HG02973 (cell line): ENCODE results near the gene DNAJC5G.
"Not testable (repeated sequence)": the region's sequence is repeated elsewhere in the genome, so short reads cannot be mapped to it uniquely, and the experiment has no call there.

Experiments
- ATAC-seq: cut with Tn5 transposase; IDR thresholded peaks from one replicate; pipeline ENCODE4 v1.9.1; 2021; ENCODE audit warnings: moderate library complexity; ENCODE audit not compliant: unreplicated experiment

The DNAJC5G gene

DNA sequence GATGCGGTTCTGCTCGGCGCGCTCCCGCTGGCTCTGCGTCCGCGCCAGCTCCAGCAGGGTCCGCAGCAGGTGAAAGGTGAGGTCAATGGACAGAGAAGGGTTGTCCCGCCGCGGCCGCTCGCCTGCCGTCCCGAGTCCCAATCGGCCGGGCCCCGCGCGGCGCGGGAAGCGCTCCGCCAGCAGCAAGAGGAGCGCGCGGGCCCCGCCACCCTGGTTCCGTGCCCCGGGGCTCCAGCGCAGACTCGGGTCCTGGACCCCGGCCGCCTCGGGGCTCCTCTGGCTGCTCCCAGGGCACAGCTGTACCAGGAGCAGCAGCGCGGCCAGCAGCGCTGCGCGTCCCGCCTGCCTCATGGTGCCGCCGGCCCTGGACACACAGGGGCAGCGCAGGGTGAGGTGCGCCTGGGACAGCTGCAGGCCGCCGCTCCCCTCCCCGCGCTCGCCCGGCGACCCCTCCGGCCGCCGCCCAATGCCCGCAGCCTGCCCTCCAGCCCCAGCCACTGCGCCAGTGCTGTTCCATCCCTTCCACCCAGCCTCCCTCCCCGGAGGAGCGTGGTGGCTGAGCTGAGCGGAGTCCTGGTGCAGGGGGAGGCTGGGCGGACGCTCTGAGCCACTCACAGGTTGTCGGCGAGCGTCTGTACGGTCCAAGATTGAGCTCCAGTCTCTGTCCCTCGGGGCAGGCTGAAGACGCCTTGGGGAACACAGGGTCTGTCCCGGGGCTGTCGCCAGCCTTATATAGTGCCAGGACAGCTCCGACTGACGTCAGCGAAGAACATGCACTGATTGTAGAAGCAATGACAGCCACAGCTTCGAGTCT, 32.5 kb downstream of the DNAJC5G start:
- no peak for ATAC-seq

DNA sequence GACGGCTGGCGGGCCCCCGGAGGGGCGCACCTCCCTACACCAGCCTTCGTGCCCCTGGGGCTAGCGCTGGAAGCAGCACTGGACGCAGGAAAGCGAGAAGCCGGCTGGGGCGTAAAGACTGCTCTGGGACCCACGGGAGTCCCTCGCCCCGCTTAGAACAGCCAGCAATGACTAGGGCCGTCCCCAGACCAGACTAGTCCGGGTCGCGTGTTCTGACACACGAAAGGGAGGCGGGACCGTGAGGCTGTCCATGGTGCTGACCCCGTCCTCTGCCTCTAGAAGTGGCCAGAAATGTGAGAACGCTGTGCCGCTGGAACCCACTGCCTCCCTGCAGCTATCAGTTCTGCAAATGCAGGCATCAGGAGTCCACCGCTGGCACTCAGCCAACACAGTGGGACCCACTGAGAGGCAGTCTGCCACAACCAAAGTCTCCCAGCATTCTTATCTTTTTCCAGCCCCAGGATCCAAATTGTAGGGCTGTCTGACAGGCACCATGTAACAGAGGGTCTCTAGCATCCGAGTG, 33.2 kb downstream of the DNAJC5G start, which contains the start of gene UCN:
UCN (minus strand) TSS at position 87 of the 523 bp plus-strand sequence. CDS start 550 bp downstream, outside the sequence.
- ATAC-seq, result no peak

DNA sequence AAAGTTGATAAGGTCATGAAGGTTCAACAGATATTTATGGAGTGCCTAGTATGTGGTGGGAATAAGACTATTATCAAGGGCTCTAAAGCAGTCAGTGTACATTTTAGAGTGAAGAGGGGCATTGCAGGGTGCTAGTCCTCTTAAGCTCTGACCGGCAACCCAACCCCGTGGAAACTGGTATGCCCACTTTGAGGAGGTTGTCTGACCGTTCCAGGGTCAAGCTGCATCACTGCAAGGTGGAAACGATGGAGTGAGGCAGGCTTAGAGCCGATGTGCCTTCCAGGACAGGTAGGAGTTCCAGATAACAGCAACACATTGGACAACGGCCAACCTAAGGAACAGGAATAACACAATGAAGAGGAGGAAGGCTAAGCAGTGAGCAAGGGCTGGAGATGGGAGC, 34.4 kb downstream of the DNAJC5G start:
- no peak for ATAC-seq

DNA sequence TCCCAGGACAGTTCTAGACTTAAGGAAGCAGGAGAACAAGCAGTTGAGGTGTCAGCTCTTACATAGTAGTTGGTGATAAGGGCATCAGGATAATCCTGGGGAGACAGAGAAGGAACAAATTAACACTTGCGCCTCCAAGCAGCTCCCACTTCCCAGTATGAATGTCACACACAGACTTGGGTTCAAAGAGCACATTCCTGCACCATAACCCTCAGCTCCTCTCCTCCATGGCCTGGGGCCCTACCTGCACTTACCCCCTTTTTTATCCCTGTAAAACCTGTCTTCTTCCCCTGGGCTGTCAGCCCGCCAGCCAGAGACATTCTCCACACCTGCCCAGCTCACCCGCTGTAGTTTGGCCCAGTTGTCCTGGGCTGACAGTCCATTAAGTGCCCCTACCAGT, 36.9 kb downstream of the DNAJC5G start:
- ATAC-seq, result no peak

DNA sequence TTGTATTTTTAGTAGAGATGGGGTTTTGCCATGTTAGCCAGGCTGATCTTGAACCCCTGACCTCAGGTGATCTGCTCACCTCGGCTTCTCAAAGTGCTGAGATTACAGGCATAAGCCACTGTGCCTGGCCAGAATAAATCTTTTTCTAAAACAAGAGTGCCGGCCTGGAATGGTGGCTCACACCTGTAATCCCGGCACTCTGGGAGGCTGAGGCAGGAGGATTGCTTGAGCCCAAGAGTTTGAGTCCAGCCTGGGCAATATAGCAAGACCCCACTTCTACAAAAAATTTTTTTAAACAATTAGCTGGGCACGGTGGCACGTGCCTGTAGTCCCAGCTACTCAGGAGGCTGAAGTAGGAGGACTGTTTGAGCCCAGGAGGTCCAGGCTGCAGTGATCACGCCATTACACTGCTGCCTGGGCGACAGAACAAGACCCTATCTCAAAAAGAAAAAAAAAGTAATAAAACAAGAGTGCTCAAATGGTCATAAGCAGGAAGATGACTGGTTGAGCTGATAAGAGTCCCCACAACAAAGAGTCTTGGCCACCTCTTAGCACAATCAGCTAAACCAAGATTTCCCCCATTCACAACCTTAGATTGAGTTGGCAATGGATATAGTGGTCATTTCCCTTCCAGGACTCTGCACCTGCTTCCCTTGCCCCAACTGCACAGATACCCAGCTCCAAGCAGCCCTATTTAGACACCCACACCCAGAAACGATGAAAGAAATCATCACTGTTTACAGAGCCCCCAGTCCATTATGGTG, 38.8 kb downstream of the DNAJC5G start:
- no peak for ATAC-seq

DNA sequence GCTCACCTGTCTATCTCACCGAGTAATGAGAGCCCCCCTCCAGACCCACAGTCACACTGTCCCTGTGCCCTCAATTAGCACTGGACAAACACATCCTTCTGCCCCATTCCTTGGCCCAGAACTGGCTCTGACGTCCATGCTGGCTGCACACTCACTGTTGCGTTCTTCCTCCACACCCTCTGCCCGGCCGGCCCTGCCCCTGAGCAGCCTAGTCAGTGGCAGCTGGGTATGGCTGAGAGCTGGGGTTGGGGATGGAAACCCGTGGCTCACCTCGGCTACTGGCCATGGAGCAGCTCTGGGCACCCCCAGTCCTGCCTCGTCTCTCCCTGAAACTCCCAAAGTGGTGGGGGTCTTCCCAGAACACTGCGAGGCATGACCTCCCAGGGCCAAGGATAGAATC, 39.5 kb downstream of the DNAJC5G start:
- ATAC-seq, result no peak

DNA sequence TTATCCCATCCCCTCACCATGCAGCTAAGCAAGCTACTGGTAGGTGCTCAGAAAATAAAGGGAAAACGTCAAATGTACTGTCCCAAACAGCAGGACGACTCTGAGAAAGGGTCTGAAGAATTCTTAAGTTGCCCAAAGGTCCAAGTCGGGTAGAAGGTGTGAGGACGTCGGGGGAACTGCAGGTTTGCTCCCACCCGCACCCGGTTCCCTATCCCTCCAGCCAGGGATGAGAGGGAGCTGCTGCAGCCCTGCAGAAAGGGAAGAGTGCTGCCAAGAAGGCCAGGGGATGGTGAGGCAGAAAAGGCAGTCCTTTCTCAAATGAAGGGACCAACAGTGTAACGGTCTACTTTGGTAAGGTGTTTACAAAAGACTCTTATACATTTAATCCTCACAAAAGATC, 39.9 kb downstream of the DNAJC5G start:
- no peak for ATAC-seq

DNA sequence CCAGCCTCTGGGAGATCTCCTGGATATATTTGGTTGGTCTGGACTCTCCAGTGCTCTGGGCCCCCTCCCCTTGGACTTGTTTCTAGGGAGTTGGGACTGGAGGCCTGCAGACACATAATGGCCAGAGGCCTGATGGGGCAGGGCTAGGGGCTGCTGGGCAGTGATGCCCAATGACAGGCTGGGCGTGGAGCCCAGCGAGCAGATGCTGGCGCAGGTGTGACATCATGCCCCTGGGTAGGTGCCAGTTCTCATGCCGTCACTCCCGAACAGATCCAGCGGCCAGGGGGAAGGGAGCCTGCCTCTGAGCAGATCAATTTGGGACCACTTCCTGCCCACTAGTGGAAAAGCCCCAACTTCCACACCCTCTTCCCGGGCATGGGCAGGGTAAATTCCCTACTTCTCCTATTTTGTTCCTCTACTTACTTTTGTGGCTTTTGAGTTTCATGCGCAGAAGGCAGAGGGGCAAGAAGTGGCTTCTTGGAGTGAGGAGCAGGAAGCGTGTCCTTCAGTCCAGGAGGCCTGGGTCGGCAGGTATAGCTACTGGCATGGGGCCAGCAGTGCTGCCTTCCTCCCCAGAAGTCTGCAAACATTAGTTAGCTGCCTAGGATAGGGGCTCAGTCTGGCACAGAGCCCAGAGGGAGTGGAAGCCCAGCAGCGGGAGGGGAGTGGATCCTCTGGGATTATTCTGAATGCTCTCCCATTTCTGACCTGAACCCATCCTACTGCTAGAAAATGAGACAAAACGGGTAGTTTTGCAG, 41.6 kb downstream of the DNAJC5G start:
- no peak for ATAC-seq

DNA sequence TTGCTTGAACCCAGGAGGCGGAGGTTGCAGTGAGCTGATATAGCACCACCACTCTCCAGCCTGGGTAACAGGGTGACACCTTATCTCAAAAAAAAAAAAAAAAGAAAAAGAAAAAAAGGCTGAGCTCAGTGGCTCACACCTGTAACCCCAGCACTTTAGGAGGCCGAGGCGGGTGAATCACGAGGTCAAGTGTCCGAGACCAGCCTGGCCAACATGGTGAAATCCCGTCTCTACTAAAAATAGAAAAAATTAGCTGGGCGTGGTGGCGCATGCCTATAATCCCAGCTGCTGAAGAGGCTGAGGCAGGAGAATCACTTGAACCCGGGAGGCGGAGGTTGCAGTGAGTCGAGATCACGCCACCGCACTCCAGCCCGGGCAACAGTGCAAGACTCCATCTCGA, 44.6 kb downstream of the DNAJC5G start:
- ATAC-seq, result not testable (repeated sequence)

DNA sequence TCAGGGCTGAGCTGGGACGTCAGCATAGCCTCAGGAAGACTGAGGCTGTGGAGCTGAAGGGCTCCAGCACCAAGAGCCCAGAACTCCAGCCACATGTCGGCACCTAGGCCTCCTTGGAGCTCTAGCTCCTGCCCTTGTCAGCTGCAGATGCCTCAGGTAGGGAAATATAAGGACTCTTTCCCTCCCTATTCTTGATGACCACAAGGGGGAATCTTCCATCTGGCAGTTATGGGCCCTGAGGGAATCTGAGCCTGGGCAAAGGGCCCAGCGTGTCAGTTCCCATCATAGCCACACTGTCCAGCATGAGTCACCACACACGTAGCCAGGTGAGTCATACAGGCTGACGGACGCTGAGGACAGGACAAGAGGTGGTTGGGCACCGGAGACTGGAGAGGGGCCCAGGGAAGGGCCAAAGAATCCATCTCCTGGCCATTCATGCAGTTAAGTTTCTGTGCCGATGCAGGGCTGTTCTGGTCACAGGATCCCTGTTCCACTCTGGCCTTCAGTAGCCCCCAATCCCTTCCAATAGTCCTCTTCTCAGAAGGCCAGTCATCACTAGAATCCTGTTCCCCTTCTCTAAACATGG, 45.8 kb downstream of the DNAJC5G start:
- ATAC-seq, result no peak

DNA sequence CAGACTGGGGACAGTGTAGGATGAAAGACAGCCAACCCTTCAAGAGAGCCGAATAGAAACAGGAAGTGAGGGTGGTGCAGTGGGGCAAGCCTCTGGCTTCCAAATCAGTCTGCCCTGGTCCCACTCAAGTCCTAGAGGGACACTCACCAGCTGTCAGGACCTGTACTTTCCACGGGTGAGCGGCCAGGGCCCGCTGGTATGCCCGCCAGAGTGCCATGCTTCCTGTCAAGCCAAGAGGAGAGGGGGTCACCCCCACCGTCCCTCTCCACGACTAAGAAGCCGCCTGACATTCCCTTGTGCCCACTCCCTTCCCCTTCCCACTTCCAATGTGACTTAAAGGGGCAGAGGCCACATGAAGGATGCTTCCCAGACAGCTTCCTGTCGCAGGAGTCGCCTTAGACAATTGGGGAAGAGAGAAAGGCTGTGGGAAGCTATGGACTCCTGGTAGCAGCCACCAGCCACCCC, 47.1 kb downstream of the DNAJC5G start:
- no peak for ATAC-seq

DNA sequence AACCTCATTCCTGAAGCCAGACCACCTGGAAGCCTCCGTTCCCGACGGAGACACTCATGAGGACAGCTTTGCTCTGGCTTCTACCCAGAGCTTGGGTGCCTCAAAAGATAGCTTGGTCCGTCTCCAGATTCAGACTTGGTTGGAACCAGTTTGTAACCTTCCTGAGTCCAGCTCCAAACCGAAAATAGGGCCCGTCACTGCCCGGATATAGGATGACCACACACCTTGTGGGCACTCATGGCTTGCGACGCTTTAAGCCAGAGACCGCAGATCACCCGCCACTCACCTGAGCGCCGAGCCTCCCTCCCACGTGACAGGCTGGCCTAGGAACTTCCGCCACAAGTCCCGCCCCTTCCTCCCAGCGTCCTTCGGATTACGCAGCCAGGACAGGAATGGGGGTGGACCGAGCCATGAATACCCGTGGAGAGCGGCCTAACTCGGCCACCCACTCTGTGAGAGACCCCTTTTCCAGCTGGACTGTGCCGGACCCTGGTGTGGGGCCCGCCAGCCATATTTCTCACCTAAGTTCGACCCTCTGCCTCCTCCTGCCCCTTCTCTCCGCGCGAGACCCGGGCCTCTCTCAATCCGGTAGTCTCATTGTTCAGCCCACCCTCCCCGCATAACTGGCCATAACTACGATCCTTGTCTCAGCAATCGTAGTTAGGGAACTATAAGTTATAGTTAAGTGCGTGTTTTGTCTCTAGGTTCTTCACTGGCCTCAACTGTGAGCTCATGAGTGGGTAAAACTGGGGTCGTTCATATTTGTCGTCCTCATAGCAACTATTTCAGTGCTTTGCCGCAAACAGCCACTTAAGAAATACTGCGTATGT, 47.7 kb downstream of the DNAJC5G start, which contains the start of gene MPV17:
MPV17 (minus strand) TSS at position 332 of the 830 bp plus-strand sequence. CDS start 580 bp downstream, outside the sequence.
- ATAC-seq, result peak; percentile 86

DNA sequence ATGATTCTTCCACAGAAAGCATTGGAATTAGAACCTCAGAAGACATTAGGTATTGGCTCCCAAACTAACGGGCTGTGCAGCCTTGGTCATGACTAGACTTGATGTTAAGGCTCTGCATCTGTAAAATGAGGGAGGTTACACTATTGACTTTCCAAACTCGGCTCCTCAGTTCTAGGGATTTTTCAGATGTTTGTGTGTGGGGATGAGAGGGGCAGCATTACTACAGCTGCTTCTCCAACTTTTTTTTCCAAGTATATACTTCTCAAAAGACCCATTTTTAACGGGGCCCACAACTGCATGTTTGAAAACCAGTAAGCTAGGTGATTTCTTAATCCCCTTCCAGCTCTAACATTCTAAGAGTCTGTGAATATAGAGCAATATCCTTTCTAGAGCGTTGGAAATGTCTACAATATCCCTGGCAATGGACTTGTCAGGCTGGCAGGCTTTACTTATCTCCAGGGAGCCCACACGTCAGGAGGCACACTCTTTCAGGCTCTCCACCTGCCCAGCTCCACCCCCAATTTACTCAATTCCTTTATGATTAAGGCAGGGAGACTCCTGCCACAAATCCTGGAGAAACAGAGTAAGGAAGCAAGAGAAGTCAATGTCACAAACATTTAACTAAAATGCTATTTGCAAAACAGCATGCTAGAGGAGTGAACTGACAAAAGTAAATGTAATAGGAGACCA, 48.5 kb downstream of the DNAJC5G start:
- no peak for ATAC-seq

DNA sequence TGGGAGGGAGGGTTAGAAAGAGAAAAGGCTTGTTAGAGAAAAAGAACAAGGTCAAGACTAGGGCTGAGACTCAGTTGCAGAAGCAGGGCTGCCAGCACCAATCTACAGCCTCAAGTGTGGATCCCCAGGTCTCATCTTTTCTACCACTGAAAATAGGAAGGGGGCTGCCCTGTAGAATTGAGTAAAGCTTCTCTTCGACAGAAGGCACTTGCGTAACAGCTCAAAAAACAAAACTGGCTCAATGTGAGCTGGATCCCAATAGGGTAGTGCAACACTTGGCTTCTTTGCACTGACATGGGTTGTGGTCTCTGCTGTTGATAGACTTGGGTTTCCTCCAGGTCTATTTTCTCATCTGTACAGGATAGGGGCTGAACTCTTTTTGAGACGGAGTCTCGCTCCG, 49.5 kb downstream of the DNAJC5G start:
- no peak for ATAC-seq
